HepG2 (cell line): ENCODE results near the gene C14orf93. TPM values are rescaled to one million over a fixed set of nuclear protein-coding genes. Genes with fewer than 3 reads are reported as not detected.

Experiments
- BCL6 ChIP-seq: IDR thresholded peaks from 2 replicates; pipeline ENCODE4 v1.6.1; 2016; ENCODE audit warnings: missing genetic modification reagents, missing compliant biosample characterization
- FIP1L1 ChIP-seq: fragments of 200-400 bp; formaldehyde crosslinking; IDR thresholded peaks from 2 replicates; pipeline ENCODE4 v1.6.1; 2018; ENCODE audit warnings: low read depth, mild to moderate bottlenecking, low read length, moderate library complexity, borderline replicate concordance; ENCODE audit not compliant: insufficient read depth
- GTF3A ChIP-seq: sonication (generic); formaldehyde crosslinking; conservative IDR thresholded peaks from 2 replicates; pipeline ENCODE4 v1.4.0; 2020; ENCODE audit warnings: mild to moderate bottlenecking, missing genetic modification reagents
- HOXA3 ChIP-seq: sonication (generic); formaldehyde crosslinking; IDR thresholded peaks from 2 replicates; pipeline ENCODE4 v1.5.0; 2020; ENCODE audit warnings: missing genetic modification reagents
- KLF13 ChIP-seq: sonication (generic); formaldehyde crosslinking; IDR thresholded peaks from 2 replicates; pipeline ENCODE4 v1.4.0; 2020; ENCODE audit warnings: mild to moderate bottlenecking, missing genetic modification reagents
- MIXL1 ChIP-seq: IDR thresholded peaks from 2 replicates; pipeline ENCODE4 v1.6.1; 2016
- RCOR2 ChIP-seq: IDR thresholded peaks from 2 replicates; pipeline ENCODE4 v1.6.1; 2016; ENCODE audit warnings: missing biosample characterization, missing genetic modification reagents
- SOX13 ChIP-seq, 3 experiments: fragments of 450-650 bp in 1 of 3; sonication (generic) in 1 of 3; formaldehyde crosslinking in 1 of 3; IDR thresholded peaks in 2 of 3; conservative IDR thresholded peaks in 1 of 3; 2 replicates each; pipeline versions ENCODE4 v1.5.0 to v1.6.1; 2016 to 2020; ENCODE audit warnings: antibody characterized with exemption in 1 of 3, mild to moderate bottlenecking in 1 of 3, missing compliant biosample characterization in 1 of 3, missing genetic modification reagents in 1 of 3, moderate library complexity in 1 of 3
- SRSF4 ChIP-seq: fragments of 200-400 bp; formaldehyde crosslinking; IDR thresholded peaks from one replicate; pipeline ENCODE4 v1.6.1; 2018; ENCODE audit warnings: mild to moderate bottlenecking, low read depth, low read length, moderate library complexity; ENCODE audit not compliant: poor library complexity, severe bottlenecking
- TARDBP ChIP-seq: sonication (generic); formaldehyde crosslinking; IDR thresholded peaks from 2 replicates; pipeline ENCODE4 v1.8.0; 2022; ENCODE audit warnings: mild to moderate bottlenecking, missing genetic modification reagents
- ZNF350 ChIP-seq: sonication (generic); formaldehyde crosslinking; IDR thresholded peaks from 2 replicates; pipeline ENCODE4 v1.4.0; 2020; ENCODE audit warnings: mild to moderate bottlenecking, low read depth, missing genetic modification reagents, borderline replicate concordance
- ZNF501 ChIP-seq: sonication (generic); formaldehyde crosslinking; IDR thresholded peaks from 2 replicates; pipeline ENCODE4 v1.5.1; 2020; ENCODE audit warnings: mild to moderate bottlenecking, moderate library complexity, missing genetic modification reagents
- ZNF766 ChIP-seq: sonication (generic); formaldehyde crosslinking; IDR thresholded peaks from 2 replicates; pipeline ENCODE4 v1.5.0; 2020; ENCODE audit warnings: missing genetic modification reagents, borderline replicate concordance
- polyA plus RNA-seq, 8 experiments: library from polyadenylated mRNA; depleted of rRNA in 3 of 8; stranded (reverse) in 7 of 8; unstranded in 1 of 8; fragments of >200 nt; fragmentation: Illumina TruSeq in 4 of 8; extraction: Trizol in 4 of 8; gene quantifications; 2 replicates each; pipeline versions ENCODE4 v1.2.1 to v1.2.3, GENCODE V29; 2011 to 2016; ENCODE audit warnings: low read depth in 4 of 8, missing spikeins in 1 of 8, mixed read lengths in 1 of 8; ENCODE audit not compliant: insufficient read depth in 1 of 8
- total RNA-seq, 5 experiments: library from RNA; depleted of rRNA; stranded (reverse); fragments of >200 nt; fragmentation: Illumina TruSeq; extraction: Trizol; gene quantifications; 2 replicates each; pipeline ENCODE4 v1.2.3, GENCODE V29; 2016; ENCODE audit warnings: low read depth in 1 of 5
- TF ChIP-seq, protein P1 (sequence below): sonication (generic); formaldehyde crosslinking; IDR thresholded peaks from 2 replicates; pipeline ENCODE4 v1.4.0; 2020; ENCODE audit warnings: missing genetic modification reagents
- TF ChIP-seq, protein P2 (sequence below): sonication (generic); formaldehyde crosslinking; IDR thresholded peaks from 2 replicates; pipeline ENCODE4 v1.5.0; 2020; ENCODE audit warnings: missing genetic modification reagents
- TF ChIP-seq, protein P3 (sequence below): sonication (generic); formaldehyde crosslinking; IDR thresholded peaks from 2 replicates; pipeline ENCODE4 v1.8.1; 2022; ENCODE audit warnings: mild to moderate bottlenecking, missing genetic modification reagents
- TF ChIP-seq, protein P4 (sequence below): sonication (generic); formaldehyde crosslinking; IDR thresholded peaks from 2 replicates; pipeline ENCODE4 v1.5.1; 2020; ENCODE audit warnings: missing genetic modification reagents, mild to moderate bottlenecking, borderline replicate concordance

The C14orf93 gene
- total and polyA plus RNA-seq, 2 of the 13 experiments (the other 11 are each of a cell fraction or from before 2014, with no cell fraction given), result 11.4 to 22.5 TPM

DNA sequence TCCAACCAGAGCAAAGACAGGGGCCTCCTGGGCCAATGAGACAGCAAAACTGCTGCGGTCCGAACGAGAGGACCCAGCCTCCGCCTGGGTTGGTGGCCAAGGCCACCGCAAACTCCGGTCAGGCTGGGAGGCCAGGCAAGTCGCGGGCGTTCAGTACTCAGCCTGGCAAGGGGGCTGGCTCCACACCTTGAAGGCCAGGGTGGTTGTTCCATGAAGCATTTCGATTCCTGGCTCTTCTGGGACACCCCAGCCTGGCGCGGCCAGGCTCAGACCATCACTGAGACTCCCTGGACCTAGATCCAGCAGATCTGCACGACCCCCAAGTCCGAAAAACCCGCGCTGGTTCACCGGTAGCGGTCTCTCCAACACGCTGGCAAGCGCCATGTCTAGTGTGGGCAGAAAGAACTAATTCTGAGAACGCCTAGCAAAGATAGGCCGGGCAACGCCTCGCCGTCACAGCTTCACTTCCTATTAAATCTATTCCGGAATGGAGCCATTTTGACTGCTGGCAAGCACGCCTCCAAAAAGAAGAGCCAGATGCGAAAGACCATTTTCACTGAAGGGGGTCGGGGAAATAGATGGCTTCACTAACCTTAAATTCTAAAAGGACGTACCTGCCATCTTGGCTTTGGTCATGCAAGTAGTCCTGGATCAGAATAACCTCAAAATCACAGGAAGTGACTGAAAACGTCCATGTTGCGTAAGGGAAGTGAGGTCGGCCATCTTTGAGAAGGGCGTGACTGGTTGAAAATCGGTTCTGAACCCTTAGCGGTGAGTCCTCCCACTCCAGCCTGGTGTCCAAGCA is 24.8 kb upstream of the C14orf93 start, which contains the start of gene PSMB5 (continued):
- TF ChIP-seq ZNF350 (peak; percentile 100), FIP1L1 (0 out of 2 replicates have a peak, but pooled peaks have one; percentile 70), ZNF501 (peak; percentile 100), MIXL1 (CRISPR knock-in tag) (peak; percentile 79), GTF3A (CRISPR knock-in tag) (no peak; the same call in 1 of the 2 replicates), RCOR2 (CRISPR knock-in tag) (no peak; the same call in 1 of the 2 replicates), BCL6 (peak; percentile 32; the same call in 1 of the 2 replicates), SRSF4 (no peak), HOXA3 (CRISPR knock-in tag) (peak; percentile 100), TARDBP (CRISPR knock-in tag) (peak; percentile 96), SOX13 (IDR thresholded peaks at IDR 0.05) (no peak), SOX13 (CRISPR knock-in tag; conservative IDR thresholded peaks at IDR 0.05 in 1 of 2, IDR thresholded peaks at IDR 0.05 in 1 of 2) (peak; percentile 23 to 97; a peak in 3 of 4 replicates), KLF13 (CRISPR knock-in tag) (peak; percentile 97), ZNF766 (peak; percentile 98; the same call in 1 of the 2 replicates)
- TF ChIP-seq, protein P1, sequence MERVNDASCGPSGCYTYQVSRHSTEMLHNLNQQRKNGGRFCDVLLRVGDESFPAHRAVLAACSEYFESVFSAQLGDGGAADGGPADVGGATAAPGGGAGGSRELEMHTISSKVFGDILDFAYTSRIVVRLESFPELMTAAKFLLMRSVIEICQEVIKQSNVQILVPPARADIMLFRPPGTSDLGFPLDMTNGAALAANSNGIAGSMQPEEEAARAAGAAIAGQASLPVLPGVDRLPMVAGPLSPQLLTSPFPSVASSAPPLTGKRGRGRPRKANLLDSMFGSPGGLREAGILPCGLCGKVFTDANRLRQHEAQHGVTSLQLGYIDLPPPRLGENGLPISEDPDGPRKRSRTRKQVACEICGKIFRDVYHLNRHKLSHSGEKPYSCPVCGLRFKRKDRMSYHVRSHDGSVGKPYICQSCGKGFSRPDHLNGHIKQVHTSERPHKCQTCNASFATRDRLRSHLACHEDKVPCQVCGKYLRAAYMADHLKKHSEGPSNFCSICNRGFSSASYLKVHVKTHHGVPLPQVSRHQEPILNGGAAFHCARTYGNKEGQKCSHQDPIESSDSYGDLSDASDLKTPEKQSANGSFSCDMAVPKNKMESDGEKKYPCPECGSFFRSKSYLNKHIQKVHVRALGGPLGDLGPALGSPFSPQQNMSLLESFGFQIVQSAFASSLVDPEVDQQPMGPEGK (CRISPR knock-in tag), result peak; percentile 42
- TF ChIP-seq, protein P2, sequence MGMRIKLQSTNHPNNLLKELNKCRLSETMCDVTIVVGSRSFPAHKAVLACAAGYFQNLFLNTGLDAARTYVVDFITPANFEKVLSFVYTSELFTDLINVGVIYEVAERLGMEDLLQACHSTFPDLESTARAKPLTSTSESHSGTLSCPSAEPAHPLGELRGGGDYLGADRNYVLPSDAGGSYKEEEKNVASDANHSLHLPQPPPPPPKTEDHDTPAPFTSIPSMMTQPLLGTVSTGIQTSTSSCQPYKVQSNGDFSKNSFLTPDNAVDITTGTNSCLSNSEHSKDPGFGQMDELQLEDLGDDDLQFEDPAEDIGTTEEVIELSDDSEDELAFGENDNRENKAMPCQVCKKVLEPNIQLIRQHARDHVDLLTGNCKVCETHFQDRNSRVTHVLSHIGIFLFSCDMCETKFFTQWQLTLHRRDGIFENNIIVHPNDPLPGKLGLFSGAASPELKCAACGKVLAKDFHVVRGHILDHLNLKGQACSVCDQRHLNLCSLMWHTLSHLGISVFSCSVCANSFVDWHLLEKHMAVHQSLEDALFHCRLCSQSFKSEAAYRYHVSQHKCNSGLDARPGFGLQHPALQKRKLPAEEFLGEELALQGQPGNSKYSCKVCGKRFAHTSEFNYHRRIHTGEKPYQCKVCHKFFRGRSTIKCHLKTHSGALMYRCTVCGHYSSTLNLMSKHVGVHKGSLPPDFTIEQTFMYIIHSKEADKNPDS (CRISPR knock-in tag), result no peak
- TF ChIP-seq, protein P3, sequence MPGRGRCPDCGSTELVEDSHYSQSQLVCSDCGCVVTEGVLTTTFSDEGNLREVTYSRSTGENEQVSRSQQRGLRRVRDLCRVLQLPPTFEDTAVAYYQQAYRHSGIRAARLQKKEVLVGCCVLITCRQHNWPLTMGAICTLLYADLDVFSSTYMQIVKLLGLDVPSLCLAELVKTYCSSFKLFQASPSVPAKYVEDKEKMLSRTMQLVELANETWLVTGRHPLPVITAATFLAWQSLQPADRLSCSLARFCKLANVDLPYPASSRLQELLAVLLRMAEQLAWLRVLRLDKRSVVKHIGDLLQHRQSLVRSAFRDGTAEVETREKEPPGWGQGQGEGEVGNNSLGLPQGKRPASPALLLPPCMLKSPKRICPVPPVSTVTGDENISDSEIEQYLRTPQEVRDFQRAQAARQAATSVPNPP (CRISPR knock-in tag), result no peak
- TF ChIP-seq, protein P4, sequence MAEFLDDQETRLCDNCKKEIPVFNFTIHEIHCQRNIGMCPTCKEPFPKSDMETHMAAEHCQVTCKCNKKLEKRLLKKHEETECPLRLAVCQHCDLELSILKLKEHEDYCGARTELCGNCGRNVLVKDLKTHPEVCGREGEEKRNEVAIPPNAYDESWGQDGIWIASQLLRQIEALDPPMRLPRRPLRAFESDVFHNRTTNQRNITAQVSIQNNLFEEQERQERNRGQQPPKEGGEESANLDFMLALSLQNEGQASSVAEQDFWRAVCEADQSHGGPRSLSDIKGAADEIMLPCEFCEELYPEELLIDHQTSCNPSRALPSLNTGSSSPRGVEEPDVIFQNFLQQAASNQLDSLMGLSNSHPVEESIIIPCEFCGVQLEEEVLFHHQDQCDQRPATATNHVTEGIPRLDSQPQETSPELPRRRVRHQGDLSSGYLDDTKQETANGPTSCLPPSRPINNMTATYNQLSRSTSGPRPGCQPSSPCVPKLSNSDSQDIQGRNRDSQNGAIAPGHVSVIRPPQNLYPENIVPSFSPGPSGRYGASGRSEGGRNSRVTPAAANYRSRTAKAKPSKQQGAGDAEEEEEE (CRISPR knock-in tag), result no peak; the same call in 1 of the 2 replicates
